HG03575 (cell line): ENCODE data around the gene DNAJC1.
"Not testable (repeated sequence)": the region's sequence is repeated elsewhere in the genome, so short reads cannot be mapped to it uniquely, and the experiment has no call there.

Experiments used
- ATAC-seq: cut with Tn5 transposase; IDR thresholded peaks from one replicate; pipeline ENCODE4 v1.9.1; 2021; ENCODE audit not compliant: unreplicated experiment, insufficient number of reproducible peaks, low FRiP score; ENCODE audit errors: extremely low read depth

Gene DNAJC1

GRCh38 chr10:21724020-21724589, 279.4 kb downstream of the DNAJC1 start:
- no peak for ATAC-seq

GRCh38 chr10:21722209-21722608, 281.3 kb downstream of the DNAJC1 start:
- no peak for ATAC-seq

GRCh38 chr10:21721000-21721665, 282.4 kb downstream of the DNAJC1 start:
- ATAC-seq = no peak

- ATAC-seq = no peak
Measured at GRCh38 chr10:21720090-21720489, 283.4 kb downstream of the DNAJC1 start.

- no peak for ATAC-seq
Measured at GRCh38 chr10:21719502-21719901, 284.0 kb downstream of the DNAJC1 start.

- ATAC-seq = not testable (repeated sequence)
Measured at GRCh38 chr10:21717437-21718054, 286.0 kb downstream of the DNAJC1 start.

GRCh38 chr10:21715531-21716195, 287.9 kb downstream of the DNAJC1 start:
- no peak for ATAC-seq

- ATAC-seq = no peak
Measured at GRCh38 chr10:21712975-21713374, 290.6 kb downstream of the DNAJC1 start.

GRCh38 chr10:21707498-21707897, 296.0 kb downstream of the DNAJC1 start:
- ATAC-seq = no peak
